DND-41 (cell line): ENCODE results near the gene MMP14.

Experiments
- ATAC-seq: fragments of 200-7000 bp; cut with Tn5 transposase; 3 replicates; pipeline ENCODE4 v1.9.1; 2021; ENCODE audit warnings: low read depth; ENCODE audit not compliant: insufficient read depth
- DNase-seq: peaks from one replicate; pipeline ENCODE4 v3.0.0-alpha.2; 2020
- H2AFZ ChIP-seq: 2 replicates; pipeline ENCODE4 v1.6.0; 2012; ENCODE audit warnings: low read depth, low read length
- H3K27ac ChIP-seq: 2 replicates; pipeline ENCODE4 v1.5.1; 2012; ENCODE audit warnings: low read length, inconsistent platforms
- H3K27me3 ChIP-seq: fragments of 200-600 bp; sonication (generic); 2 replicates; pipeline ENCODE4 v1.6.0; 2012; ENCODE audit warnings: low read length, mild to moderate bottlenecking, inconsistent platforms; ENCODE audit not compliant: insufficient read depth, poor library complexity
- H3K36me3 ChIP-seq: 2 replicates; pipeline ENCODE4 v1.5.1; 2012; ENCODE audit warnings: low read length, inconsistent platforms; ENCODE audit not compliant: insufficient read depth
- H3K4me1 ChIP-seq: 2 replicates; pipeline ENCODE4 v1.5.1; 2012; ENCODE audit warnings: mild to moderate bottlenecking, low read length; ENCODE audit not compliant: insufficient read depth
- H3K4me2 ChIP-seq: 2 replicates; pipeline ENCODE4 v1.6.0; 2012; ENCODE audit warnings: mild to moderate bottlenecking, moderate library complexity, low read length, inconsistent platforms; ENCODE audit not compliant: insufficient read depth
- H3K4me3 ChIP-seq, 2 experiments: fragments of 200-600 bp in 1 of 2; shearing (Covaris generic) in 1 of 2; 2 replicates each; pipeline ENCODE4 v1.5.1; 2012 to 2016; ENCODE audit warnings: inconsistent platforms in 2 of 2, low read length in 2 of 2, mild to moderate bottlenecking in 2 of 2, low read depth in 1 of 2, moderate library complexity in 1 of 2
- H3K79me2 ChIP-seq: 2 replicates; pipeline ENCODE4 v1.6.0; 2012; ENCODE audit warnings: low read length, inconsistent platforms; ENCODE audit not compliant: insufficient read depth
- H3K9ac ChIP-seq: 2 replicates; pipeline ENCODE4 v1.6.0; 2012; ENCODE audit warnings: low read depth, mild to moderate bottlenecking, inconsistent platforms, low read length, moderate library complexity
- H3K9me3 ChIP-seq: 2 replicates; pipeline ENCODE4 v1.5.1; 2012; ENCODE audit warnings: low read length, moderate library complexity, mild to moderate bottlenecking, inconsistent platforms; ENCODE audit not compliant: insufficient read depth, severe bottlenecking
- H4K20me1 ChIP-seq: 2 replicates; pipeline ENCODE4 v1.6.0; 2012; ENCODE audit warnings: low read length; ENCODE audit not compliant: insufficient read depth
- CTCF ChIP-seq: IDR thresholded peaks from 2 replicates; pipeline ENCODE4 v1.5.1; 2012; ENCODE audit warnings: borderline replicate concordance, low read length, moderate library complexity, mild to moderate bottlenecking; ENCODE audit not compliant: poor library complexity, severe bottlenecking; ENCODE audit errors: extremely low read depth
- EZH2 ChIP-seq: IDR thresholded peaks from 3 replicates; pipeline ENCODE4 v1.6.1; 2012; ENCODE audit warnings: borderline replicate concordance, low read depth, mild to moderate bottlenecking, moderate library complexity, low read length, inconsistent platforms; ENCODE audit not compliant: severe bottlenecking

Gene MMP14

GRCh38 chr14:22871224-22872032 lies 35.0 kb downstream of the MMP14 start, which contains the start of gene LRP10:
LRP10 (plus strand) TSS chr14:22871740; CDS start chr14:22872304, 564 bp downstream.
- Histone ChIP-seq H4K20me1 (peaks cover 23% of the 10 kb centered on the region), H3K27me3 (no peaks in the 10 kb centered on the region), H3K4me1 (peaks cover 24% of the 10 kb centered on the region), H3K36me3 (peaks cover 8% of the 10 kb centered on the region; the same call in 1 of the 2 replicates), H2AFZ (peak within 1 kb of the TSS; percentile 78), H3K4me2 (peak within 1 kb of the TSS; percentile 67), H3K9ac (peak within 1 kb of the TSS; percentile 64), H3K79me2 (no peaks in the 10 kb centered on the region), H3K27ac (peak within 1 kb of the TSS; percentile 81), H3K4me3 (peak within 1 kb of the TSS; percentile 51 to 62), H3K9me3 (no peaks in the 10 kb centered on the region)
- peak; percentile 52 for DNase-seq
- TF ChIP-seq CTCF = no peak
- ATAC-seq = peak; percentile 73

- Histone ChIP-seq H3K36me3 (peaks cover 8% of the 10 kb centered on the region; the same call in 1 of the 2 replicates), H3K4me1 (peaks cover 24% of the 10 kb centered on the region), H3K9me3 (no peaks in the 10 kb centered on the region), H3K27me3 (no peaks in the 10 kb centered on the region), H3K4me2 (peak overlapping the region; percentile 67), H4K20me1 (peaks cover 24% of the 10 kb centered on the region), H2AFZ (peak overlapping the region; percentile 78), H3K79me2 (no peaks in the 10 kb centered on the region), H3K4me3 (peak overlapping the region; percentile 51 to 62; a peak in 3 of 4 replicates), H3K27ac (peak overlapping the region; percentile 81; the same call in 1 of the 2 replicates), H3K9ac (peak overlapping the region; percentile 64)
- TF ChIP-seq EZH2 (no peak), CTCF (peak; percentile 88)
- DNase-seq (peak; percentile 55), ATAC-seq (peak; percentile 54)
Observed at GRCh38 chr14:22872033-22872832, 35.8 kb downstream of the MMP14 start.

DNA sequence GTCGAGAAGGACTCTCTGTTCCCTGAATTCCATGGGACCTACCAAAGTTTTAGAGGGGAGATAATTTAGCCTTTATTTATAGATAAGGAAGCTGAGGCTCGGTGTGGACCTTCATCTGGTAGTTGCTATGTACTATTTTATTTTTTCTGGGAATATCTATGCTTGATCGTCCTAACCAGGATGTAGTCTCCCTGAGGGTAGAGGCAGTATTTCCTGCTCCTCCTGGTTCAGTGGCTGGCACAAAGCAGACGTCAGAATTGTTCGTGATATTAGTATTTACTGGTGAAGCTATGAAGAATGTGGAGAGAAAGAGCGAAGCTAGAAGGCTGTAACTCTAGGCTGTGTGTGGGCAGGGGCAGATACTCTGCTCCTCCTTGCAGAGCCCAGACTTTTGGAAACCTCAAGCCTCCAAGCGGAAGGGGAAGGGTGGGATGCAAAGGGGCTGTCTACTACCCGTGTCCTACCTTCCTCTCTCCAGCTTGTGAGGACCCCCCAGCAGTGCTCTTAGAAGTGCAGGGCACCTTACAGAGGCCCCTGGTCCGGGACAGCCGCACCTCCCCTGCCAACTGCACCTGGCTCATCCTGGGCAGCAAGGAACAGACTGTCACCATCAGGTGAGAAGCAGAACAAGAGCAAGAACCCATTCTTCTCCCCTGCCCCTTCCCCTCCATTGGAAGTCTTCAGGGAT lies 36.6 kb downstream of the MMP14 start:
- H2AFZ ChIP-seq = no peak overlapping the region
- DNase-seq (no peak), ATAC-seq (no peak)
- H3K4me3 ChIP-seq = peak overlapping the region in 1 of 2 experiments; percentile 62; a peak in 2 of 4 replicates
- no peaks in the 10 kb centered on the region for H3K27me3 ChIP-seq
- H3K9me3 ChIP-seq = no peaks in the 10 kb centered on the region
- peak overlapping the region; percentile 67 for H3K4me2 ChIP-seq
- TF ChIP-seq CTCF (no peak), EZH2 (no peak)
- peaks cover 8% of the 10 kb centered on the region; the same call in 1 of the 2 replicates for H3K36me3 ChIP-seq
- no peaks in the 10 kb centered on the region for H3K79me2 ChIP-seq
- no peak overlapping the region; the same call in 1 of the 2 replicates for H3K27ac ChIP-seq
- peak overlapping the region; percentile 64; the same call in 1 of the 2 replicates for H3K9ac ChIP-seq
- peaks cover 24% of the 10 kb centered on the region for H4K20me1 ChIP-seq
- H3K4me1 ChIP-seq = peaks cover 24% of the 10 kb centered on the region
